Neural cell (in vitro differentiated cells): ENCODE results near the gene TMC7. TPM values are rescaled to one million over a fixed set of nuclear protein-coding genes. Genes with fewer than 3 reads are reported as not detected.
A peak's percentile ranks its signal among the peaks of the same experiment; 100 is the strongest.

ENCODE experiments used
- H2AFZ ChIP-seq: fragments of 200-600, 300-800 bp; sonication (generic), shearing (Covaris generic); 2 replicates; pipeline ENCODE4 v1.6.0; 2014; ENCODE audit warnings: low read depth, mild to moderate bottlenecking, antibody characterized with exemption, low read length, moderate library complexity
- H3F3A ChIP-seq: fragments of 200-600 bp; shearing (Covaris generic); 2 replicates; pipeline ENCODE4 v1.6.1; 2016; ENCODE audit warnings: mild to moderate bottlenecking, moderate library complexity, mixed read lengths, antibody characterized with exemption, low read length; ENCODE audit not compliant: insufficient read depth, poor library complexity, severe bottlenecking
- H3K27ac ChIP-seq: fragments of 200-600, 300-800 bp; sonication (generic), shearing (Covaris generic); 2 replicates; pipeline ENCODE4 v1.5.1; 2014; ENCODE audit warnings: mild to moderate bottlenecking, low read length, moderate library complexity
- H3K27me3 ChIP-seq: fragments of 300-800, 200-600 bp; sonication (generic), shearing (Covaris generic); 2 replicates; pipeline ENCODE4 v1.6.0; 2014; ENCODE audit warnings: mild to moderate bottlenecking, low read depth, low read length, moderate library complexity; ENCODE audit not compliant: insufficient read depth
- H3K36me3 ChIP-seq: fragments of 300-800, 200-600 bp; sonication (generic), shearing (Covaris generic); 2 replicates; pipeline ENCODE4 v1.5.1; 2014; ENCODE audit warnings: mild to moderate bottlenecking, antibody characterized with exemption, low read length, moderate library complexity; ENCODE audit not compliant: insufficient read depth
- H3K4me2 ChIP-seq: fragments of 300-800, 200-600 bp; sonication (generic), shearing (Covaris generic); 2 replicates; pipeline ENCODE4 v1.6.0; 2014; ENCODE audit warnings: mild to moderate bottlenecking, low read length
- H3K4me3 ChIP-seq: fragments of 300-800, 200-600 bp; sonication (generic), shearing (Covaris generic); 2 replicates; pipeline ENCODE4 v1.5.1; 2014; ENCODE audit warnings: mild to moderate bottlenecking, low read length, moderate library complexity
- H3K79me2 ChIP-seq: fragments of 200-600 bp; shearing (Covaris generic); replicated peaks from 2 replicates; pipeline ENCODE4 v1.6.0; 2014; ENCODE audit warnings: mild to moderate bottlenecking, low read length, moderate library complexity; ENCODE audit not compliant: insufficient read depth
- H3K9ac ChIP-seq: fragments of 300-800, 200-600 bp; sonication (generic), shearing (Covaris generic); 2 replicates; pipeline ENCODE4 v1.6.1; 2016; ENCODE audit warnings: mild to moderate bottlenecking, low read length, mixed read lengths
- H3K9me2 ChIP-seq: fragments of 200-600 bp; shearing (Covaris generic); 2 replicates; pipeline ENCODE4 v1.6.1; 2016; ENCODE audit warnings: mild to moderate bottlenecking, low read length, mixed read lengths; ENCODE audit not compliant: insufficient read depth
- H3K9me3 ChIP-seq: fragments of 200-600, 300-800 bp; sonication (generic), shearing (Covaris generic); 2 replicates; pipeline ENCODE4 v1.6.1; 2016; ENCODE audit warnings: mild to moderate bottlenecking, mixed run types, low read length, moderate library complexity, mixed read lengths
- H4K20me1 ChIP-seq: fragments of 200-600 bp; shearing (Covaris generic); 2 replicates; pipeline ENCODE4 v1.6.1; 2016; ENCODE audit warnings: mild to moderate bottlenecking, mixed run types; ENCODE audit not compliant: insufficient read depth
- EP300 ChIP-seq: fragments of 450-650 bp; conservative IDR thresholded peaks from 2 replicates; pipeline ENCODE4 v1.6.1; 2014; ENCODE audit warnings: antibody characterized with exemption, mild to moderate bottlenecking, moderate library complexity; ENCODE audit not compliant: poor library complexity, severe bottlenecking
- EZH2 ChIP-seq: fragments of 200-600, 300-800 bp; shearing (Covaris generic), sonication (generic); IDR thresholded peaks from 2 replicates; pipeline ENCODE4 v1.6.1; 2014; ENCODE audit warnings: antibody characterized with exemption, low read length, borderline replicate concordance, mild to moderate bottlenecking; ENCODE audit not compliant: insufficient read depth, poor library complexity, severe bottlenecking
- MXI1 ChIP-seq: fragments of 450-650 bp; conservative IDR thresholded peaks from 2 replicates; pipeline ENCODE4 v1.6.1; 2014; ENCODE audit warnings: antibody characterized with exemption, mild to moderate bottlenecking; ENCODE audit not compliant: poor library complexity, severe bottlenecking
- POLR2AphosphoS5 ChIP-seq: IDR thresholded peaks from 2 replicates; pipeline ENCODE4 v1.6.1; 2012
- RAD21 ChIP-seq: fragments of 450-650 bp; conservative IDR thresholded peaks from 2 replicates; pipeline ENCODE4 v1.6.1; 2014; ENCODE audit warnings: antibody characterized with exemption, mild to moderate bottlenecking, moderate library complexity
- SMC3 ChIP-seq: fragments of 450-650 bp; conservative IDR thresholded peaks from 2 replicates; pipeline ENCODE4 v1.6.1; 2014; ENCODE audit warnings: antibody characterized with exemption, mild to moderate bottlenecking, moderate library complexity; ENCODE audit not compliant: poor library complexity
- TAF1 ChIP-seq: IDR thresholded peaks from 2 replicates; pipeline ENCODE4 v1.6.1; 2012; ENCODE audit warnings: low read depth
- polyA plus RNA-seq: library from polyadenylated mRNA; depleted of rRNA; stranded (reverse); fragments of >200 nt; gene quantifications from 2 replicates; pipeline ENCODE4 v1.2.3, GENCODE V29; 2014
- TF ChIP-seq, protein P1 (sequence below): IDR thresholded peaks from 2 replicates; pipeline ENCODE4 v1.6.1; 2012; ENCODE audit warnings: borderline replicate concordance
- TF ChIP-seq, protein P2 (sequence below): fragments of 450-650 bp; IDR thresholded peaks from 2 replicates; pipeline ENCODE4 v1.5.1; 2014; ENCODE audit warnings: antibody characterized with exemption, mild to moderate bottlenecking, moderate library complexity; ENCODE audit not compliant: poor library complexity, severe bottlenecking

TMC7 gene
- polyA plus RNA-seq, 1 donor from 2014 or later, result 3.5 TPM

DNA sequence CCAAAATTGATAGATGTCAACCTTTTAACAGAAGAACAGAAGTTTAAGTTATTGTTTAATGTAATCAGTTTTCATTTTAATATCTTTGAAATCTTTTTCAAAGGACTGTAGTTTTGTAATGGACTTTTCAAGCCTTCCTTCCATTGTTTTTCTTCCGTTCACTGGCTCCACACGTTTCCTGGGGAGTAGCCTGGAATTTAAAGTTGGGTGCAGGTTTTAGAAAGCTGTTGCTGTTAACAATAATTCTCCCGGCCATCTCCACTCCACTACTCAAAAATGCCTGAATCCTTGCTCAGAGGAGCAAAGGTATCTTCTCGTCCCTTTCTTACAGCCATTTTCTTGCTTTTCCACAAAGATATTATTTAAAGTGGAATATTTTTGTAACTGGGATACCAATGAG, 79.0 kb downstream of the TMC7 start:
- Histone ChIP-seq H3F3A (peaks cover 8% of the 10 kb centered on the region), H4K20me1 (no peaks in the 10 kb centered on the region), H3K4me3 (no peak overlapping the region), H3K27ac (no peak overlapping the region), H3K9ac (no peak overlapping the region), H3K4me2 (no peak overlapping the region), H3K9me2 (no peaks in the 10 kb centered on the region), H3K9me3 (no peaks in the 10 kb centered on the region), H3K36me3 (no peaks in the 10 kb centered on the region), H2AFZ (no peak overlapping the region), H3K27me3 (no peaks in the 10 kb centered on the region), H3K79me2 (no peaks in the 10 kb centered on the region)
- TF ChIP-seq EZH2, result no peak
- TF ChIP-seq, protein P1, sequence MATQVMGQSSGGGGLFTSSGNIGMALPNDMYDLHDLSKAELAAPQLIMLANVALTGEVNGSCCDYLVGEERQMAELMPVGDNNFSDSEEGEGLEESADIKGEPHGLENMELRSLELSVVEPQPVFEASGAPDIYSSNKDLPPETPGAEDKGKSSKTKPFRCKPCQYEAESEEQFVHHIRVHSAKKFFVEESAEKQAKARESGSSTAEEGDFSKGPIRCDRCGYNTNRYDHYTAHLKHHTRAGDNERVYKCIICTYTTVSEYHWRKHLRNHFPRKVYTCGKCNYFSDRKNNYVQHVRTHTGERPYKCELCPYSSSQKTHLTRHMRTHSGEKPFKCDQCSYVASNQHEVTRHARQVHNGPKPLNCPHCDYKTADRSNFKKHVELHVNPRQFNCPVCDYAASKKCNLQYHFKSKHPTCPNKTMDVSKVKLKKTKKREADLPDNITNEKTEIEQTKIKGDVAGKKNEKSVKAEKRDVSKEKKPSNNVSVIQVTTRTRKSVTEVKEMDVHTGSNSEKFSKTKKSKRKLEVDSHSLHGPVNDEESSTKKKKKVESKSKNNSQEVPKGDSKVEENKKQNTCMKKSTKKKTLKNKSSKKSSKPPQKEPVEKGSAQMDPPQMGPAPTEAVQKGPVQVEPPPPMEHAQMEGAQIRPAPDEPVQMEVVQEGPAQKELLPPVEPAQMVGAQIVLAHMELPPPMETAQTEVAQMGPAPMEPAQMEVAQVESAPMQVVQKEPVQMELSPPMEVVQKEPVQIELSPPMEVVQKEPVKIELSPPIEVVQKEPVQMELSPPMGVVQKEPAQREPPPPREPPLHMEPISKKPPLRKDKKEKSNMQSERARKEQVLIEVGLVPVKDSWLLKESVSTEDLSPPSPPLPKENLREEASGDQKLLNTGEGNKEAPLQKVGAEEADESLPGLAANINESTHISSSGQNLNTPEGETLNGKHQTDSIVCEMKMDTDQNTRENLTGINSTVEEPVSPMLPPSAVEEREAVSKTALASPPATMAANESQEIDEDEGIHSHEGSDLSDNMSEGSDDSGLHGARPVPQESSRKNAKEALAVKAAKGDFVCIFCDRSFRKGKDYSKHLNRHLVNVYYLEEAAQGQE, result no peak
- no peak for TF ChIP-seq MXI1
- no peak for TF ChIP-seq TAF1
- no peak for TF ChIP-seq RAD21
- TF ChIP-seq SMC3, result no peak
- no peak for TF ChIP-seq EP300
- TF ChIP-seq POLR2AphosphoS5, result no peak
- TF ChIP-seq, protein P2, sequence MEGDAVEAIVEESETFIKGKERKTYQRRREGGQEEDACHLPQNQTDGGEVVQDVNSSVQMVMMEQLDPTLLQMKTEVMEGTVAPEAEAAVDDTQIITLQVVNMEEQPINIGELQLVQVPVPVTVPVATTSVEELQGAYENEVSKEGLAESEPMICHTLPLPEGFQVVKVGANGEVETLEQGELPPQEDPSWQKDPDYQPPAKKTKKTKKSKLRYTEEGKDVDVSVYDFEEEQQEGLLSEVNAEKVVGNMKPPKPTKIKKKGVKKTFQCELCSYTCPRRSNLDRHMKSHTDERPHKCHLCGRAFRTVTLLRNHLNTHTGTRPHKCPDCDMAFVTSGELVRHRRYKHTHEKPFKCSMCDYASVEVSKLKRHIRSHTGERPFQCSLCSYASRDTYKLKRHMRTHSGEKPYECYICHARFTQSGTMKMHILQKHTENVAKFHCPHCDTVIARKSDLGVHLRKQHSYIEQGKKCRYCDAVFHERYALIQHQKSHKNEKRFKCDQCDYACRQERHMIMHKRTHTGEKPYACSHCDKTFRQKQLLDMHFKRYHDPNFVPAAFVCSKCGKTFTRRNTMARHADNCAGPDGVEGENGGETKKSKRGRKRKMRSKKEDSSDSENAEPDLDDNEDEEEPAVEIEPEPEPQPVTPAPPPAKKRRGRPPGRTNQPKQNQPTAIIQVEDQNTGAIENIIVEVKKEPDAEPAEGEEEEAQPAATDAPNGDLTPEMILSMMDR, result no peak

DNA sequence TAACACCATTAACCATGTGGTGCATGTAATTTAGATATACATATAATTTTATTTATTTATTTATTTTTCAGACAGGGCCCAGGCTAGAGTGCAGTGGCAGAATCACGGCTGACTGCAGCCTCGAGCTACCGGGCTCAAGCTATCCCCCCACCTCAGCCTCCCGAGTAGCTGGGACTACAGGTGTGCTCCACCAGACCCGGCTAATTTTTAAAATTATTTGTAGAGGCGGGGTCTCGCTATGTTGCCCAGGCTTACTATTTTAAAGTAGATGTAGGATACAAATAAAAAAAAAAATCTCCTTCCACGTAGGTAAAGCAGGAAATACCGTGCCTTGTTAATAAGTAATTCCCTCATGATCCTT, 83.2 kb downstream of the TMC7 start:
- H3F3A ChIP-seq, result peaks cover 8% of the 10 kb centered on the region
- H3K79me2 ChIP-seq, result peaks cover 9% of the 10 kb centered on the region
- peak overlapping the region; percentile 99 for H3K27ac ChIP-seq
- H3K9ac ChIP-seq, result peak overlapping the region; percentile 94
- H4K20me1 ChIP-seq, result no peaks in the 10 kb centered on the region
- peak overlapping the region; percentile 82 for H3K4me3 ChIP-seq
- no peak for TF ChIP-seq RAD21
- no peak for TF ChIP-seq MXI1
- no peak for TF ChIP-seq EP300
- TF ChIP-seq, protein P1, result no peak
- TF ChIP-seq, protein P2, result no peak
- no peaks in the 10 kb centered on the region for H3K27me3 ChIP-seq
- no peak overlapping the region for H3K4me2 ChIP-seq
- peaks cover 2% of the 10 kb centered on the region for H3K36me3 ChIP-seq
- no peaks in the 10 kb centered on the region for H3K9me3 ChIP-seq
- H3K9me2 ChIP-seq, result no peaks in the 10 kb centered on the region
- H2AFZ ChIP-seq, result peak overlapping the region; percentile 40
